K562 (cell line): ENCODE results near the gene ATOSA. TPM values are rescaled to one million over a fixed set of nuclear protein-coding genes. Genes with fewer than 3 reads are reported as not detected.

Experiments used
- ZC3H11A ChIP-seq: IDR thresholded peaks from 2 replicates; pipeline ENCODE4 v1.6.1; 2012; ENCODE audit warnings: low read depth, low read length, improper control_type of control experiment
- polyA plus RNA-seq, 8 experiments: library from polyadenylated mRNA; depleted of rRNA in 4 of 8; stranded (reverse) in 5 of 8; unstranded in 3 of 8; fragments of >200 nt; fragmentation: Nextera tagmentation in 2 of 8; fragmentation: Illumina TruSeq in 1 of 8; extraction: Ambion mirVana in 2 of 8; extraction: Trizol in 1 of 8; gene quantifications; 2 replicates each; pipeline versions ENCODE4 v1.2.1 to v1.2.3, GENCODE V29; 2011 to 2014; ENCODE audit warnings: inconsistent platforms in 1 of 8, missing spikeins in 1 of 8
- total RNA-seq, 7 experiments: library from RNA; depleted of rRNA in 6 of 7; stranded (reverse); fragments of >200 nt in 6 of 7; fragmentation: Illumina TruSeq in 2 of 7; extraction: Trizol in 2 of 7; gene quantifications; 2 replicates each; pipeline versions ENCODE4 v1.2.1 to v1.2.3, GENCODE V29; 2011 to 2021; ENCODE audit warnings: low replicate concordance in 1 of 7
- TF ChIP-seq, protein P1 (sequence below), 2 experiments: fragments of 150-350 bp in 1 of 2; IDR thresholded peaks; 2 replicates each; pipeline ENCODE4 v1.6.1; 2012 to 2016; ENCODE audit warnings: low read depth in 2 of 2, low read length in 2 of 2, mild to moderate bottlenecking in 1 of 2, moderate library complexity in 1 of 2
- TF ChIP-seq, protein P2 (sequence below): fragments of 250-450 bp; sonication (Bioruptor Pico); IDR thresholded peaks from 2 replicates; pipeline ENCODE4 v1.4.0; 2020; ENCODE audit warnings: mild to moderate bottlenecking, moderate library complexity

The ATOSA gene
- total and polyA plus RNA-seq, 9 of the 15 experiments (the other 6 are each of a cell fraction or from before 2014, with no cell fraction given), result 2.0 to 6.1 (median 3.9) TPM

GRCh38 chr15:52653431-52653964 is 25.7 kb downstream of the ATOSA start (continued):
- TF ChIP-seq, protein P1, sequence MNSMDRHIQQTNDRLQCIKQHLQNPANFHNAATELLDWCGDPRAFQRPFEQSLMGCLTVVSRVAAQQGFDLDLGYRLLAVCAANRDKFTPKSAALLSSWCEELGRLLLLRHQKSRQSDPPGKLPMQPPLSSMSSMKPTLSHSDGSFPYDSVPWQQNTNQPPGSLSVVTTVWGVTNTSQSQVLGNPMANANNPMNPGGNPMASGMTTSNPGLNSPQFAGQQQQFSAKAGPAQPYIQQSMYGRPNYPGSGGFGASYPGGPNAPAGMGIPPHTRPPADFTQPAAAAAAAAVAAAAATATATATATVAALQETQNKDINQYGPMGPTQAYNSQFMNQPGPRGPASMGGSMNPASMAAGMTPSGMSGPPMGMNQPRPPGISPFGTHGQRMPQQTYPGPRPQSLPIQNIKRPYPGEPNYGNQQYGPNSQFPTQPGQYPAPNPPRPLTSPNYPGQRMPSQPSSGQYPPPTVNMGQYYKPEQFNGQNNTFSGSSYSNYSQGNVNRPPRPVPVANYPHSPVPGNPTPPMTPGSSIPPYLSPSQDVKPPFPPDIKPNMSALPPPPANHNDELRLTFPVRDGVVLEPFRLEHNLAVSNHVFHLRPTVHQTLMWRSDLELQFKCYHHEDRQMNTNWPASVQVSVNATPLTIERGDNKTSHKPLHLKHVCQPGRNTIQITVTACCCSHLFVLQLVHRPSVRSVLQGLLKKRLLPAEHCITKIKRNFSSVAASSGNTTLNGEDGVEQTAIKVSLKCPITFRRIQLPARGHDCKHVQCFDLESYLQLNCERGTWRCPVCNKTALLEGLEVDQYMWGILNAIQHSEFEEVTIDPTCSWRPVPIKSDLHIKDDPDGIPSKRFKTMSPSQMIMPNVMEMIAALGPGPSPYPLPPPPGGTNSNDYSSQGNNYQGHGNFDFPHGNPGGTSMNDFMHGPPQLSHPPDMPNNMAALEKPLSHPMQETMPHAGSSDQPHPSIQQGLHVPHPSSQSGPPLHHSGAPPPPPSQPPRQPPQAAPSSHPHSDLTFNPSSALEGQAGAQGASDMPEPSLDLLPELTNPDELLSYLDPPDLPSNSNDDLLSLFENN (IDR thresholded peaks at IDR 0.05; ENCODE audit: low read depth in 2 of 2, low read length in 2 of 2), result no peak
- no peak for TF ChIP-seq ZC3H11A
- TF ChIP-seq, protein P2, sequence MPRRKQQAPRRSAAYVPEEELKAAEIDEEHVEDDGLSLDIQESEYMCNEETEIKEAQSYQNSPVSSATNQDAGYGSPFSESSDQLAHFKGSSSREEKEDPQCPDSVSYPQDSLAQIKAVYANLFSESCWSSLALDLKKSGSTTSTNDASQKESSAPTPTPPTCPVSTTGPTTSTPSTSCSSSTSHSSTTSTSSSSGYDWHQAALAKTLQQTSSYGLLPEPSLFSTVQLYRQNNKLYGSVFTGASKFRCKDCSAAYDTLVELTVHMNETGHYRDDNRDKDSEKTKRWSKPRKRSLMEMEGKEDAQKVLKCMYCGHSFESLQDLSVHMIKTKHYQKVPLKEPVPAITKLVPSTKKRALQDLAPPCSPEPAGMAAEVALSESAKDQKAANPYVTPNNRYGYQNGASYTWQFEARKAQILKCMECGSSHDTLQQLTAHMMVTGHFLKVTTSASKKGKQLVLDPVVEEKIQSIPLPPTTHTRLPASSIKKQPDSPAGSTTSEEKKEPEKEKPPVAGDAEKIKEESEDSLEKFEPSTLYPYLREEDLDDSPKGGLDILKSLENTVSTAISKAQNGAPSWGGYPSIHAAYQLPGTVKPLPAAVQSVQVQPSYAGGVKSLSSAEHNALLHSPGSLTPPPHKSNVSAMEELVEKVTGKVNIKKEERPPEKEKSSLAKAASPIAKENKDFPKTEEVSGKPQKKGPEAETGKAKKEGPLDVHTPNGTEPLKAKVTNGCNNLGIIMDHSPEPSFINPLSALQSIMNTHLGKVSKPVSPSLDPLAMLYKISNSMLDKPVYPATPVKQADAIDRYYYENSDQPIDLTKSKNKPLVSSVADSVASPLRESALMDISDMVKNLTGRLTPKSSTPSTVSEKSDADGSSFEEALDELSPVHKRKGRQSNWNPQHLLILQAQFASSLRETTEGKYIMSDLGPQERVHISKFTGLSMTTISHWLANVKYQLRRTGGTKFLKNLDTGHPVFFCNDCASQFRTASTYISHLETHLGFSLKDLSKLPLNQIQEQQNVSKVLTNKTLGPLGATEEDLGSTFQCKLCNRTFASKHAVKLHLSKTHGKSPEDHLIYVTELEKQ, result no peak
